ENCODE data around the gene COG5.
"Not testable (repeated sequence)": the region's sequence is repeated elsewhere in the genome, so short reads cannot be mapped to it uniquely, and the experiment has no call there.

The COG5 gene

GRCh38 chr7:107284911-107285479 is 278.7 kb downstream of the COG5 start:
- DNase-seq (ENCODE audit: low spot score): no peak
- no peak for FAIRE-seq

- DNase-seq (ENCODE audit: low spot score): no peak
Observed at GRCh38 chr7:107277331-107277730, 286.4 kb downstream of the COG5 start.

GRCh38 chr7:107276220-107276827 is 287.4 kb downstream of the COG5 start:
- DNase-seq (ENCODE audit: low spot score): no peak
- peak; percentile 65 for FAIRE-seq

More at GRCh38 chr7:107277331-107277730, 286.4 kb downstream of the COG5 start:
- FAIRE-seq: no peak

GRCh38 chr7:107274506-107274905 is 289.2 kb downstream of the COG5 start:
- no peak for FAIRE-seq
- no peak for DNase-seq (ENCODE audit: low spot score)

GRCh38 chr7:107269790-107270189 is 293.9 kb downstream of the COG5 start:
- no peak for DNase-seq (ENCODE audit: low spot score)
- no peak for FAIRE-seq

GRCh38 chr7:107268594-107268993 is 295.1 kb downstream of the COG5 start:
- FAIRE-seq (no peak), DNase-seq (ENCODE audit: low spot score) (no peak)

GRCh38 chr7:107267138-107267537 is 296.6 kb downstream of the COG5 start:
- DNase-seq (ENCODE audit: low spot score): no peak
- FAIRE-seq: no peak

- no peak for DNase-seq (ENCODE audit: low spot score)
- FAIRE-seq: no peak
Observed at GRCh38 chr7:107264723-107265122, 299.0 kb downstream of the COG5 start.

- no peak for DNase-seq (ENCODE audit: low spot score)
- FAIRE-seq: no peak
Observed at GRCh38 chr7:107262857-107263256, 300.9 kb downstream of the COG5 start.

GRCh38 chr7:107258737-107259136 is 305.0 kb downstream of the COG5 start:
- DNase-seq (ENCODE audit: low spot score) (no peak), FAIRE-seq (no peak)

GRCh38 chr7:107255602-107256001 is 308.1 kb downstream of the COG5 start:
- no peak for DNase-seq (ENCODE audit: low spot score)
- FAIRE-seq: no peak

GRCh38 chr7:107254398-107254985 is 309.2 kb downstream of the COG5 start:
- DNase-seq (ENCODE audit: low spot score) (no peak), FAIRE-seq (no peak)

GRCh38 chr7:107253599-107253998 is 310.1 kb downstream of the COG5 start:
- FAIRE-seq (no peak), DNase-seq (ENCODE audit: low spot score) (no peak)

- FAIRE-seq: no peak
- no peak for DNase-seq (ENCODE audit: low spot score)
Observed at GRCh38 chr7:107251963-107252362, 311.8 kb downstream of the COG5 start.

GRCh38 chr7:107248551-107249316 is 315.0 kb downstream of the COG5 start:
- FAIRE-seq (no peak), DNase-seq (ENCODE audit: low spot score) (no peak)

- FAIRE-seq; DNase-seq (ENCODE audit: low spot score): not testable (repeated sequence)
Observed at GRCh38 chr7:107246836-107247235, 316.9 kb downstream of the COG5 start.

- DNase-seq (ENCODE audit: low spot score): no peak
- FAIRE-seq: no peak
Observed at GRCh38 chr7:107244613-107245012, 319.1 kb downstream of the COG5 start.

GRCh38 chr7:107242267-107242666 is 321.5 kb downstream of the COG5 start:
- FAIRE-seq: no peak
- no peak for DNase-seq (ENCODE audit: low spot score)

GRCh38 chr7:107237451-107237850 is 326.3 kb downstream of the COG5 start:
- FAIRE-seq: no peak
- no peak for DNase-seq (ENCODE audit: low spot score)

- FAIRE-seq: no peak
- DNase-seq (ENCODE audit: low spot score): no peak
Observed at GRCh38 chr7:107236862-107237261, 326.9 kb downstream of the COG5 start.

GRCh38 chr7:107234436-107234835 is 329.3 kb downstream of the COG5 start:
- FAIRE-seq (no peak), DNase-seq (ENCODE audit: low spot score) (no peak)

- DNase-seq (ENCODE audit: low spot score): no peak
- no peak for FAIRE-seq
Observed at GRCh38 chr7:107233981-107234380, 329.7 kb downstream of the COG5 start.
